ENCODE results near the gene PPP1CA. TPM values are rescaled to one million over a fixed set of nuclear protein-coding genes. Genes with fewer than 3 reads are reported as not detected.

The PPP1CA gene
- total and polyA plus RNA-seq, 3 experiments from 2014 or later = 338 to 564 (median 357) TPM

DNA sequence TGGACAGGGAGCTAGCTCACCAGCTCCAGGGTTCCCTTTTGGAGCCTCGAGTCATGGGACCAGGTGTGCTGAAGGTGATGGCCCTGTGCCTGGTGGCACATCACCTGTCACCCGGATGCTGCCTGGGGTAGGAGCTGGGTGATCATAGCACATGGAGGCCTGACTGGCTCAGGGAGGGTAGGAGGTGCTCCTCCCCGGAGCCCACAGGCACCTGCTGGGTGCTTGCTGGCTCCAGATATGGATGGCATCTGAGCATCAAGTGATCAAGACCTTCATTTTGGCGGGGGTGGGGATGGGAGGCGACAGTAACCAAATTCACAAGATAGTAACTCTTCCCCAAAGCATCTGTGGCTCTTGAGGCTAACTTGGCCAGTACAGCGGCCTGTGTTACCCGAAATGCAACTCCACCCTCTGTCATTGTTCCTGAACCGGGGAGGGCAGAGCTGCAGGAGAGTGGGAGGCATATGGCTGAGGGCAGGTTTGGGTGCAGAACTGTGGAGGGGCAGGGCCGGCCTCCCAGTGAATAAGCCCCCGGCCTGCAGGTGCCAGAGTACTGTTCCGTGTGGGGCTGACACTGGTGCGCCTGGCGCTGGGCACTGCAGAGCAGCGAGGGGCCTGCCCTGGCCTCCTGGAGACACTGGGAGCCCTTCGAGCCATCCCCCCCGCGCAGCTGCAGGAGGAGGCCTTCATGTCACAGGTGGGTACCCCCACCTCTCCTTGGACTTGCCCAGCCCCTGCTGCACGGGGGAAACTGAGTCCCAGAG, 7.0 kb upstream of the PPP1CA start:
- peak overlapping the region; percentile 57 for H3K27ac ChIP-seq (ENCODE audit: low read depth, low read length)
- H3K27me3 Mint-ChIP-seq = peaks cover 0 to 2% of the 10 kb centered on the region in 2 donors
- peak overlapping the region; percentile 95 to 99 (median 98) for H3K4me3 Mint-ChIP-seq
- H3K4me1 ChIP-seq (ENCODE audit: insufficient read depth, low read length) = peaks cover 90% of the 10 kb centered on the region
- H3K9me3 ChIP-seq (ENCODE audit: low read length) = no peaks in the 10 kb centered on the region
- peak overlapping the region; percentile 82 for H3K4me3 ChIP-seq (ENCODE audit: low read length)
- DNase-seq = peak in 1 of 5 donors; percentile 44
- no peaks in the 10 kb centered on the region for H3K9me3 Mint-ChIP-seq
- H3K4me1 Mint-ChIP-seq = peaks cover 76 to 94% (median 82%) of the 10 kb centered on the region in 3 donors
- ChIA-PET POLR2A (interaction anchor here (1.0 to 3.8 kb wide), 12 partner anchors 9 to 74 kb away, joined by 3 to 77 read pairs (median 6); partner anchors contain the start of genes AIP, POLD4, PTPRCAP and RAD9A), CTCF (interaction anchor here (1.0 to 2.4 kb wide), 14 partner anchors 10 to 57 kb away, joined by 3 to 14 read pairs (median 4); partner anchors contain the start of genes PTPRCAP, RAD9A and RPS6KB2)
- H3K36me3 ChIP-seq (ENCODE audit: insufficient read depth, low read length) = peaks cover 12% of the 10 kb centered on the region
- H3K27ac Mint-ChIP-seq = peak overlapping the region; percentile 72 to 98 (median 92)
- peaks cover 6 to 55% (median 9%) of the 10 kb centered on the region in 3 donors for H3K36me3 Mint-ChIP-seq
- H3K27me3 ChIP-seq (ENCODE audit: insufficient read depth, low read length, poor library complexity, severe bottlenecking) = no peaks in the 10 kb centered on the region

DNA sequence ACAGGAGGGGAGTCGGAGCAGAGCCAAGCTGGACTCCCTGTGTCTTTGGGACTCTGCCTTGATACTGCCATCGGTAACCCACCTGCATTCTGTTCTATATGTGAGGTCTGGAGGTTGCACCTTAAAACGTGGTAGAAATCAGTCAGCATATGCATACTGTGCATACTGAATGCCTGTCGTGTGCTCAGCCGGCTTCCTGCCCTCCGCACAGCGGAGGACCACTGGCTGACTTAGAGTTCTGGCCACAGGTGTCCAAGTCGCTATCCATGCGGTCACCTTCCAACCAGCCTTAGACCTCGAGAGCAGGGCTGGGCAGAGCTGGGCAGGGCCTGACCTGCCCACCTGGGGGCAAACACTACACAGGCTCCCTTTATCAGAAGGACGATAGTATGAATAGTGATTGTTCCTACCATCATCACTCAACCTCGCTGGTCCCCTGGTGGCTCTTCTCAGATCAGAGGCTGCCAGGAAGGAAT, 6.1 kb upstream of the PPP1CA start:
- H3K4me1 ChIP-seq (ENCODE audit: insufficient read depth, low read length) = peaks cover 90% of the 10 kb centered on the region
- CTCF ChIA-PET = interaction anchor here (0.6 to 2.4 kb wide), 10 partner anchors 11 to 97 kb away, joined by 3 to 14 read pairs (median 6); partner anchors contain the start of genes PITPNM1 and PTPRCAP
- H3K9me3 ChIP-seq (ENCODE audit: low read length) = no peaks in the 10 kb centered on the region
- H3K4me1 Mint-ChIP-seq = peaks cover 75 to 93% (median 81%) of the 10 kb centered on the region in 3 donors
- peaks cover 6 to 57% (median 9%) of the 10 kb centered on the region in 3 donors for H3K36me3 Mint-ChIP-seq
- no peak for DNase-seq
- peaks cover 0 to 2% of the 10 kb centered on the region in 2 donors for H3K27me3 Mint-ChIP-seq
- POLR2A ChIA-PET = interaction anchor here (0.5 to 3.8 kb wide), 13 partner anchors 11 to 136 kb away, joined by 3 to 77 read pairs (median 5); partner anchors contain the start of genes AIP, POLD4, PTPRCAP and RPS6KB2
- peak overlapping the region; percentile 82 for H3K4me3 ChIP-seq (ENCODE audit: low read length)
- H3K27ac Mint-ChIP-seq = peak overlapping the region; percentile 72 to 98 (median 92)
- no peaks in the 10 kb centered on the region for H3K9me3 Mint-ChIP-seq
- peak overlapping the region; percentile 57 for H3K27ac ChIP-seq (ENCODE audit: low read depth, low read length)
- H3K36me3 ChIP-seq (ENCODE audit: insufficient read depth, low read length) = peaks cover 12% of the 10 kb centered on the region
- H3K4me3 Mint-ChIP-seq = peak overlapping the region; percentile 95 to 99 (median 98)
- no peaks in the 10 kb centered on the region for H3K27me3 ChIP-seq (ENCODE audit: insufficient read depth, low read length, poor library complexity, severe bottlenecking)

DNA sequence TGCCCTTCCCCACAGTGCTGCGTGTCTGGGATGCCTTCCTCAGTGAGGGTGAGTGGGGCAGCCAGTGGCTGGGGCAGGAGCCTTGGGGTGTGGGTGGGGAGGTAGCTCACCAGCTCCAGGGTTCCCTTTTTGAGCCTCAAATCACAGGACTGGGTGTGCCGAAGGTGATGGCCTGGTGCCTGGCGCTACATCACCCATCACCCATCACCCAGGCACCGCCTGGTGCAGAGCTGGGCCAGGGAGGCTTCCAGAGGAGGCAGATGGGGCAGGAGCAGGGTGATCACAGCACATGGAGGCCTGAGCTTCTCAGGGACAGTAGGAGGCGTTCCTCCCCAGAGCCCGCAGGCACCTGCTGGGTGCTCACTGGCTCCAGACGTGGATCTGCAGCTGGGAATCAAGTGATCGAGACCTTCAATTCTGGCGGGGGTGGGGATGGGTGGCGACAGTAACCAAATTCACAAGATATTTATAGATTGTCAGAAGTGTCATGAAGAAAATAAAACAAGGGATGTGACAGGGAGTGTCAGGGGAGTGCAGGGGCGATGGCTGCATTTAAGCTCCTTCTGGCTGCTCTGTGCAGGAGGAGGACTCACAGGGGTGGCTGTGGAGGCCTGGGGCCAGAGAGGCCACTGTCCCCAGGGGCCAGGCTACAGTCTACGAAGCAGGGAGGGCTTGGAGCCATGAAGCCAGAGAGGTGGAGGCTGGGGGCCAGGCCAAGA, 5.5 kb upstream of the PPP1CA start:
- Mint-ChIP-seq H3K4me3 (peak overlapping the region; percentile 95 to 99 (median 98)), H3K27me3 (peaks cover 0 to 2% of the 10 kb centered on the region in 2 donors), H3K36me3 (peaks cover 6 to 57% (median 9%) of the 10 kb centered on the region in 3 donors), H3K9me3 (no peaks in the 10 kb centered on the region), H3K4me1 (peaks cover 69 to 91% (median 75%) of the 10 kb centered on the region in 3 donors), H3K27ac (peak overlapping the region; percentile 72 to 98 (median 92))
- ChIA-PET POLR2A (interaction anchor here (0.5 to 3.8 kb wide), 13 partner anchors 12 to 135 kb away, joined by 3 to 77 read pairs (median 4); partner anchors contain the start of genes AIP, POLD4 and PTPRCAP), CTCF (interaction anchor here (0.6 to 2.4 kb wide), 6 partner anchors 14 to 98 kb away, joined by 3 to 14 read pairs (median 4); partner anchors contain the start of genes PITPNM1 and PTPRCAP)
- no peaks in the 10 kb centered on the region for H3K27me3 ChIP-seq (ENCODE audit: insufficient read depth, low read length, poor library complexity, severe bottlenecking)
- H3K36me3 ChIP-seq (ENCODE audit: insufficient read depth, low read length) = peaks cover 12% of the 10 kb centered on the region
- H3K27ac ChIP-seq (ENCODE audit: low read depth, low read length) = peak overlapping the region; percentile 57
- H3K4me3 ChIP-seq (ENCODE audit: low read length) = peak overlapping the region; percentile 82
- peaks cover 90% of the 10 kb centered on the region for H3K4me1 ChIP-seq (ENCODE audit: insufficient read depth, low read length)
- H3K9me3 ChIP-seq (ENCODE audit: low read length) = no peaks in the 10 kb centered on the region
- peak in 1 of 5 donors; percentile 45 for DNase-seq

DNA sequence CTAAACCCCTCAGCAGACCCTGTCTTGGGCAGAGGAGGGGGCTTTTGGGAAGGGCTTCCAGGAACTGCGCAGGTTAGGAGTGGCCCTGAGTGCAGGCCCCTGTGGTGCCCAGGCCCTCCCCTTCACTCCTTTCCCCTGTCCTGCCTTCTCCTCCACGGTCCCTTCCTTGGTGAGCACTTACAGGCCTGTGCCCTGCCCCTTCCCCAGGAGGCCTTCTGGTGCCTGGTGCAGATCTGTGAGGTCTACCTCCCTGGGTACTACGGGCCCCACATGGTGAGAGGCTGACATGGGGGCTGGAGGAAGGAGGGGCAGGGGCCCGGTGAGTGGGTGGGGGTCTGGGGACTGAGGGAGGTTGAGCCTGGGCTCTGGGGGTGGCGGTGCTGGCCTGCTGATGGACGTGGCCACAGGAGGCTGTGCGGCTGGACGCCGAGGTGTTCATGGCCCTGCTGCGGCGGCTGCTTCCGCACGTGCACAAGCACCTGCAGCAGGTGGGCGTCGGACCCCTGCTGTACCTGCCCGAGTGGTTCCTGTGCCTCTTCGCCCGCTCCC, 4.8 kb upstream of the PPP1CA start:
- H3K4me3 Mint-ChIP-seq = peak overlapping the region; percentile 95 to 99 (median 98)
- H3K36me3 Mint-ChIP-seq = peaks cover 6 to 57% (median 9%) of the 10 kb centered on the region in 3 donors
- no peaks in the 10 kb centered on the region for H3K27me3 ChIP-seq (ENCODE audit: insufficient read depth, low read length, poor library complexity, severe bottlenecking)
- POLR2A ChIA-PET = interaction anchor here (0.8 to 3.8 kb wide), 9 partner anchors 12 to 135 kb away, joined by 3 to 77 read pairs (median 5); partner anchors contain the start of genes AIP, POLD4 and PTPRCAP
- no peaks in the 10 kb centered on the region for H3K9me3 Mint-ChIP-seq
- CTCF ChIA-PET = interaction anchor here (0.9 to 1.3 kb wide), 4 partner anchors 19 to 99 kb away, joined by 3 to 6 read pairs (median 4); partner anchors contain the start of genes PITPNM1 and PTPRCAP
- H3K36me3 ChIP-seq (ENCODE audit: insufficient read depth, low read length) = peaks cover 12% of the 10 kb centered on the region
- peaks cover 86% of the 10 kb centered on the region for H3K4me1 ChIP-seq (ENCODE audit: insufficient read depth, low read length)
- H3K27me3 Mint-ChIP-seq = peaks cover 0 to 2% of the 10 kb centered on the region in 2 donors
- DNase-seq = no peak
- H3K4me3 ChIP-seq (ENCODE audit: low read length) = peak overlapping the region; percentile 82
- no peak overlapping the region for H3K27ac ChIP-seq (ENCODE audit: low read depth, low read length)
- no peaks in the 10 kb centered on the region for H3K9me3 ChIP-seq (ENCODE audit: low read length)
- H3K4me1 Mint-ChIP-seq = peaks cover 62 to 87% (median 69%) of the 10 kb centered on the region in 3 donors
- peak overlapping the region; percentile 72 to 98 (median 92) for H3K27ac Mint-ChIP-seq

DNA sequence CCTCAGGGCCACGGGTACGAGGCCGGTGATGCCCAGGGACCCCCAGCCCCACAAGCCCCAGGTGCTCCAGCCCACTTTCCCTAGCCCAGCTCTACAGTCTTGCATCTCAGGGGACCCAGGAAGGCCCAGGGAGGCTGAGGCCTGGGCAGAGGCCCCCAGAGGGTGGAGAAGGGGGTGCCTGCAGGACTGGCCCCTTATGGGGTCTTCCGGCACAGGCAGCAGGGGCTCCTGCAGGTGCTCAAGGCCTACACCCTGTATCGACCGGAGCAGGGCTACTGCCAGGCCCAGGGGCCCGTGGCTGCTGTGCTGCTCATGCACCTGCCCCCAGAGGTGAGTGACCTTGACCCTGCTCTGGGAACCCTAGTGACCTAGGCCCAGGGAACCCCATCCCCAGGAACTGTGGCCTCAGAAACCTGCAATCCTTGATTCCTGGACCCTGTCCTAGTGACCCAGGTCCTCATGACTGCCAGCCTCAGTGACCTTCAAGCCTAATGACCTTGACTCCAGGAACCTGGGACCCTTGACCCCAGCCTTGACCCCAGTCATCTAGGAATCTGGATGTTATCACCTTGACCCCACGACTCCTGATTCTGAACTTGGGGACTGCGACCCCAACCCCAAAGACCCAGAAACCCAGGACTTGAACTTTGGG, 4.2 kb upstream of the PPP1CA start:
- Histone ChIP-seq H3K4me3 (ENCODE audit: low read length) (peak overlapping the region; percentile 82), H3K27me3 (ENCODE audit: insufficient read depth, low read length, poor library complexity, severe bottlenecking) (no peaks in the 10 kb centered on the region), H3K36me3 (ENCODE audit: insufficient read depth, low read length) (peaks cover 12% of the 10 kb centered on the region), H3K9me3 (ENCODE audit: low read length) (no peaks in the 10 kb centered on the region), H3K4me1 (ENCODE audit: insufficient read depth, low read length) (peaks cover 82% of the 10 kb centered on the region), H3K27ac (ENCODE audit: low read depth, low read length) (no peak overlapping the region)
- Mint-ChIP-seq H3K9me3 (no peaks in the 10 kb centered on the region), H3K27ac (peak overlapping the region; percentile 72 to 99 (median 94)), H3K4me3 (peak overlapping the region; percentile 95 to 99 (median 98)), H3K36me3 (peaks cover 6 to 59% (median 9%) of the 10 kb centered on the region in 3 donors), H3K27me3 (peaks cover 0 to 2% of the 10 kb centered on the region in 2 donors), H3K4me1 (peaks cover 56 to 83% (median 62%) of the 10 kb centered on the region in 3 donors)
- CTCF ChIA-PET = interaction anchor here (1.0 to 5.7 kb wide), 5 partner anchors 11 to 79 kb away, joined by 3 to 108 read pairs (median 14); partner anchors contain the start of genes CARNS1 and PTPRCAP
- no peak for DNase-seq
- POLR2A ChIA-PET = interaction anchor here (0.6 to 5.6 kb wide), 8 partner anchors 8 to 128 kb away, joined by 3 to 203 read pairs (median 18); partner anchors contain the start of genes PTPRCAP, RPS6KB2 and TMEM134

DNA sequence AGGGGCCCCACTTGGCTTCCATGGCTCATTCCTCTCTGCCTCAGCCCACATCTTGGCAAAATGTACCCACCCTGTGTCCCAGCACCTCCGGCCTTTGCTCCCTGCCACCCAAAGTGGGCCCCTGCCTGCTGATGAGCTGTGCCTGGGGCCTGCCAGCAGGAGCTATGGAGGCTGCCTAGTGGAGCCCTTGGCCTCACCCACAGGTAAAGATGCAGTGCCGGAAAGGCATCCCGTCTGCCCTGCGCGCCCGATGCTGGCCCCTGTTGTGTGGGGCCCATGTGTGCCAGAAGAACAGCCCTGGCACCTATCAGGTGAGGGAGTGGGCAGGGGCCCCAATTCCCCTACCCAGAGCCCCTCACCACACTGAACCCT, 3.5 kb upstream of the PPP1CA start:
- Mint-ChIP-seq H3K27ac (peak overlapping the region; percentile 72 to 99 (median 94)), H3K4me3 (peak overlapping the region; percentile 95 to 99 (median 98))
- POLR2A ChIA-PET = interaction anchor here (0.5 to 5.6 kb wide), 11 partner anchors 8 to 137 kb away, joined by 3 to 203 read pairs (median 11); partner anchors contain the start of genes POLD4, PTPRCAP, RPS6KB2 and TMEM134

More for the DNA sequence above, 3.5 kb upstream of the PPP1CA start:
- Histone ChIP-seq H3K4me1 (ENCODE audit: insufficient read depth, low read length) (peaks cover 82% of the 10 kb centered on the region), H3K27me3 (ENCODE audit: insufficient read depth, low read length, poor library complexity, severe bottlenecking) (no peaks in the 10 kb centered on the region), H3K36me3 (ENCODE audit: insufficient read depth, low read length) (peaks cover 12% of the 10 kb centered on the region), H3K9me3 (ENCODE audit: low read length) (no peaks in the 10 kb centered on the region), H3K4me3 (ENCODE audit: low read length) (peak overlapping the region; percentile 82), H3K27ac (ENCODE audit: low read depth, low read length) (peak overlapping the region; percentile 67)
- DNase-seq = no peak
- peaks cover 0 to 2% of the 10 kb centered on the region in 2 donors for H3K27me3 Mint-ChIP-seq
- CTCF ChIA-PET = interaction anchor here (0.6 to 5.7 kb wide), 8 partner anchors 12 to 103 kb away, joined by 3 to 108 read pairs (median 8); partner anchors contain the start of genes CARNS1, CDK2AP2, PTPRCAP and RAD9A
- H3K36me3 Mint-ChIP-seq = peaks cover 6 to 62% (median 9%) of the 10 kb centered on the region in 3 donors
- H3K9me3 Mint-ChIP-seq = no peaks in the 10 kb centered on the region
- H3K4me1 Mint-ChIP-seq = peaks cover 55 to 83% (median 61%) of the 10 kb centered on the region in 3 donors

All from CD8-positive, alpha-beta memory T cell (primary cell).